HG03342 (cell line): ENCODE measurements around the gene SLC15A3.
"Not testable (repeated sequence)": the region's sequence is repeated elsewhere in the genome, so short reads cannot be mapped to it uniquely, and the experiment has no call there.

Source experiments
- ATAC-seq: cut with Tn5 transposase; IDR thresholded peaks from one replicate; pipeline ENCODE4 v1.9.1; 2021; ENCODE audit warnings: mild to moderate bottlenecking, moderate library complexity; ENCODE audit not compliant: unreplicated experiment

SLC15A3 gene

DNA sequence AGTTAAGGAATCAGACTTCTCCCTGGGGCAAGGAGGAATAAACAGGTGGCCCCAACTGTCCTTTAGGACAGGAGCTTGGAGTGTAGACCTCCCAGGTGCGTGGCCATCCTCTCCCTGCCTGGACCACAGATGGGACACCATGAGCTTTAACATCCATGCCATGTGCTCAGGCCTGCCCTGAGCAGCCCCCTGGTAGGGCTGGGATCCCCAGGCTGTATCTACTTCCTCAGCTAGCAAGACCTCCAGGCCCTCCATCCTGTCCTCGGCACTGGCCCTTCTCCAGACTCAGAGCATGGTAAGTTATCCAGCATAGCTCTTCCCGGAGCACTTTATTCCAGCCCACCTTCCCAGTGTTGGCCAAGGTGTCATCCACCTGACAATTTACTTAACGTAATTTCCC is 25.2 kb upstream of the SLC15A3 start:
- no peak for ATAC-seq

DNA sequence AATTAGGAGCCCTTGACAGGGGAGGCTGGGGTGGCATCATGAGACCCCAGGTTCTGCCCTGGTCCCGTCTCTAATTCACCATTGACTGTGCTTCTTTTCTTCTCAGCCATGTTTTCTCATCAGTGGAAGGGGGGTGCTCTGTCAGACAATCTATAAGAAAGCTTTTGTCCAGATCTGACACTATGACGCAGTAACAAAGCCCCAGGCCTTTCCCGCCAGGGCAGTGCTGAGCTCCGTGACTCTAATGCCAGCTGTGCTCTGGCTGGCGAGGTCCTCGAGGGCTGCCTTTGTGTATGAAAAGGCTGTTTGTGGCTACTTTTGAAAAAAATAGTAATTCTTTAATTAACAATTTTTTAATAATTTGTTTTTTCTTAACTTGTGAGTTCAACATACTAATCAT is 22.8 kb upstream of the SLC15A3 start:
- no peak for ATAC-seq

- ATAC-seq = not testable (repeated sequence)
Observed at GRCh38 chr11:60974316-60974715, 22.3 kb upstream of the SLC15A3 start.

- no peak for ATAC-seq
Observed at GRCh38 chr11:60973699-60974098, 21.7 kb upstream of the SLC15A3 start.

DNA sequence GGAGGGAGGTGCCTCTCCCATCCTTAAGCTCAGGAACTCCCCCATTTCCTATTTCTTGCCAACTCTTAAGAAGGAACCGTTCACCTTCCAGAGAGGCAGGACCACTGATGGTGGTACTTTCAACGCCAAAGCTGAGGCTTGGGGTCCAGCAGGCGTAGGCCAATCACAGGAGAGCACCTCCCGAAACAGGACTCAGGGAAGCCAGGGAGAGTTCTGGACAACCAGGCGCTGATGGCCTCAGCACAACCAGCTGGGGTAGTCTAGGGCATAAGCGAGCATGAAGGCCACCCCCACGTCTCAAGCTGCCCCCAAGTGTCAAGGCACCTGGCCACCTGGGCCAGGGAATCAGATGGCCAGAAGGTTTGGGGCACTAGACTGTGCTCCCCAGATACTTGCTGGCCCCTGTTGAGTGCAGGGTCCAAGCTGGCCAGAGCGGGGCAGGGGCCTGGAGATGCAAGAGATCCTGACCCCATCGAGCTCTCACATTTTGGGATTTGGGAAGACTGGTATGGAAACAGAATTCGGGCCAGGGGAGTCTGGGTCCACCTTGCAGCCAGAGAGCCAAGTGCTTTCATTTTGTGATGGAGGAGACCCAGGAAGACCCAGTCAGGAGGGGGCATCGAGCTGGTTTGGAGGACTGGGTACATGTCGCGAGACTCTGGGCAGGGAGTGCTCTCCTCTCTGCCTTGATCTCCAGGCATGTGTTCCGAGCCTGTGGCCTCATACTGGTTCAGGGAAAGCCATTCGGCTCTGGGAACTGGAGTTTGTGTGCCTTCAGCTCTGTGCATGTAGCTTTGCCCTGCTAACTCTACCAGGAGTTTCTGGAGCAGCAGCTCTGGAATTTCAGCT is 20.4 kb upstream of the SLC15A3 start:
- ATAC-seq = no peak

DNA sequence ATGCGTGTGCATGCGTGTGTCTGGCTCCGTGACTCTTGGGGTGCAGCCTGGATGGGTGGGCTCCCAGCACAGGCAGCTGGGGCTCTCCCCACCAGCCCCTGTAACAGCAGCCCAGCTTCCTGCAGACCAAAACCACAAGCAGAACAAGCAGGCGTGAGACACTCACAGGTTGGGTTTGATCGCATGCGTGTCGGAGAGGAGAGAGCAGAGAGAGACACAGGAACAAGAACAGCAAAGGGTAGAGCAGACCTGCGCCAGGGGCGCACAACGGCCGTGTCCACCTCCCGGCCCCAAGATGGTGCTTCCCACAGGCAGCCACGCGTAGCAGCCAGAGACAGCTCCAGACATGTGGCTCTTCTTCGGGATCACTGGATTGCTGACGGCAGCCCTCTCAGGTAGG is 19.5 kb upstream of the SLC15A3 start, which contains the start of gene CD6:
TSS of gene CD6 (plus strand) at position 161 of the 400 bp plus-strand sequence. CDS start at position 347, 186 bp downstream.
- ATAC-seq = no peak

- no peak for ATAC-seq
Observed at GRCh38 chr11:60970890-60971289, 18.9 kb upstream of the SLC15A3 start.

GRCh38 chr11:60970369-60970774 is 18.4 kb upstream of the SLC15A3 start:
- ATAC-seq = peak; percentile 66

DNA sequence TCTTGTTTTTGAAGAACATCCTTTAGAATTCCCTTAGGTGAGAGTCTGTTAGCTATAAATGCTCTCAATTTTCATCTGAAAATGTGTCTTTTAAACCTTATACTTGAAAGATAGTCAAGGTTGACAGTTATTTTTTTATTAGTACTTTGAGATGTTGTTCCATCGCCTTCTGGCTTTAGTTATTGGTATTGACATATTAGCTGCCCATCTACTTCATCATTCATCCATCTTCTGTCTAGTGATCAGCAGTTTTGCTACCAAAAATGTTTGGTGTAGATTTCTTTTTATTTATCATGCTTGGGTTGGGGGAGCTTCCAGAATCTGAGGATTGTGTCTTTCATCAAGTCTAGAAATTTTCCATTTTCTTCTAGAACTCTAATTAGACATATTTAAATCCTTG is 16.2 kb upstream of the SLC15A3 start:
- no peak for ATAC-seq

- no peak for ATAC-seq
Observed at GRCh38 chr11:60966890-60967289, 14.9 kb upstream of the SLC15A3 start.

DNA sequence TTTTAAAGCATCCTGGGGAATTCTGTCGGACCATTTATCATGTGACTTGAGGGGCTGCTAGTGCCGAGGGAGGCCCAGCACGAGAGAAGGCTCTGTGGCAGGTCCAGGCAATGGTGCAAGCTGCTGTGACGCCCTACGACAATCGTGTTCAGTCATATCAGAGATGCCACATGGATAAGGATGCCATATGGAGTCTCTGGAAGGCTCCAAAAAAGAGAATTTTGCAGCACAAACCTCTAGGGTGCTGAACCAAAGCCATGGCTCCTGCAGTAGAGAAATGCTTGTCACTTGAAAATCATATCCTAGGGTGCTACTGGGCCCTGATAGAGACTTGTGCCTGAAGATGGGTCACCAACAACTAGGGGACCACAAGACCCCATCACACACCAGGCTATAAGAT is 12.8 kb upstream of the SLC15A3 start:
- ATAC-seq = no peak

- ATAC-seq = no peak
Observed at GRCh38 chr11:60960405-60960804, 8.4 kb upstream of the SLC15A3 start.

GRCh38 chr11:60959431-60959830 is 7.5 kb upstream of the SLC15A3 start:
- no peak for ATAC-seq

GRCh38 chr11:60957188-60957587 is 5.2 kb upstream of the SLC15A3 start:
- ATAC-seq = no peak

- no peak for ATAC-seq
Observed at GRCh38 chr11:60955571-60955970, 3.6 kb upstream of the SLC15A3 start.

DNA sequence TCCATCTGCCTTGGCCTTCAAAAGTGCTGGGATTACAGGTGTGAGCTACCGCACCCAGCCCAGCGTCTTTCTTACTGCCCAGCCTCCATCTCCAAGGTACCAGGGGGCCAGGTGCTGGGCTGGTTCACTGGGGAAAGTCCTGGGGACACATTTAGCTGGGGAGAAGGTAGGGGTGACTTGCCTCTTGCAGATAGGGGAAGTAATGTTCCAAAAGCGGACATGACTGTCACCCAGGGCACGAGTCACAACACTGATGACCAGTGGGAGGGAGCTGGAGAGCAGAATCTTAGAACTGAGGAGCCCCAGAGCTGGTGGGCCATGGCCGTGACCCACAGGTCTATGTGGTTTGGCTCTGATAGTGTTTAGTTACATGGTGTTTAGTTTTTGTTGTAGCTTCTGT is 2.4 kb upstream of the SLC15A3 start:
- ATAC-seq = no peak

DNA sequence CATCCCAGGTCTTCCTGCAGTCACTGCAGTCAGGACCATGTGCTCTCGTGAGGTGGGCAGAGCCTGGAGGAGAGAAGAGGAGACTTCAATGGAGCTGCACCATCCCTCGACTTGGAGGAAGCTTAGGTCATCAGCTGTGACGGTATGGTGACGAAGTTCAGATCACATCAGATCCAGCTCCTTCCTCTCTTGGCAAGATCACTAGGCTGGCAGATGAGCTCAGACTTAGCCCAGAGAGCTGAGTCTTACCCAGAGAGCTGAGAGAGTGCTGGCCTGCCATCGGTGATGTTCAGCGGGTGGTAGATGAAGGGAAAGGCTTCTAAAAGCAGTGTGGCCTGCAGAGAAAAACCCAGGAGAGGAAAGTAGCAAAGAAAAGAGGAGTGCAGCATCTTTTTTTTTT is 1.8 kb upstream of the SLC15A3 start:
- no peak for ATAC-seq

DNA sequence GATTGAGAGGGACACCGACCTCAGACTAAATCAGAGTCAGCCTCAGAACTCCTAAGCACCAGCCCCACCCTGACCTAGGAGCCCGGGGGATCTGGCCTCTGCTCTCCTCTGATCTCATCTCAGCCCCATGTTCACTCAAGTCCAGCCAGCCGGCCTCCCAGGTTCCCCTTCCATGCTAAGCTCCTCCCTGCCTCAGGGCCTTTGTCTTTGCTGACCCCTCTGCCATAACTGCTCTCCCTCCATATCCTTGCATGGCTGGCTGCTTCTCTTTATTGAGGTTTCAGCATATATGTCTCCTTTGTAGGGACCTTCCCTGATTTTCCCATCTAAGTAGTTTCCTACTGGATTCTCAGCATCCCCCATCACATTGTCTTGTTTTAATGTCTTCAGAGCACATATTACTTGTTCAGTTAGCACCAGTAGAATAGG is 780 bp upstream of the SLC15A3 start:
- no peak for ATAC-seq

DNA sequence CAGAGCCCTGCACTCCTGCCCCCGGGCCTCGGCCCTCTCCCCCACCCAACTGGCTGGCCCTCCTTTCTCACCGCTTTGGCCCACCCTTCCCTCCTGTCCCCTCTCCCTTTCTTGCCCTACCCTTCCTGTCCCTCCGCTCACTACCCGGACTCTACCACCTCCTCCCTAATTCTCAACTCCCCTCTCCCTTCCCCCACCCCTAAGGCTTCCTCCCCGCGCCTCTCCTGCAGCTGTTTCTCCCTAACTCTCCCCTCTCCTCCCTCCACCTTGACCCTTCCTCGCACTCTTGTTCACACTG is 421 bp downstream of the SLC15A3 start:
- no peak for ATAC-seq

DNA sequence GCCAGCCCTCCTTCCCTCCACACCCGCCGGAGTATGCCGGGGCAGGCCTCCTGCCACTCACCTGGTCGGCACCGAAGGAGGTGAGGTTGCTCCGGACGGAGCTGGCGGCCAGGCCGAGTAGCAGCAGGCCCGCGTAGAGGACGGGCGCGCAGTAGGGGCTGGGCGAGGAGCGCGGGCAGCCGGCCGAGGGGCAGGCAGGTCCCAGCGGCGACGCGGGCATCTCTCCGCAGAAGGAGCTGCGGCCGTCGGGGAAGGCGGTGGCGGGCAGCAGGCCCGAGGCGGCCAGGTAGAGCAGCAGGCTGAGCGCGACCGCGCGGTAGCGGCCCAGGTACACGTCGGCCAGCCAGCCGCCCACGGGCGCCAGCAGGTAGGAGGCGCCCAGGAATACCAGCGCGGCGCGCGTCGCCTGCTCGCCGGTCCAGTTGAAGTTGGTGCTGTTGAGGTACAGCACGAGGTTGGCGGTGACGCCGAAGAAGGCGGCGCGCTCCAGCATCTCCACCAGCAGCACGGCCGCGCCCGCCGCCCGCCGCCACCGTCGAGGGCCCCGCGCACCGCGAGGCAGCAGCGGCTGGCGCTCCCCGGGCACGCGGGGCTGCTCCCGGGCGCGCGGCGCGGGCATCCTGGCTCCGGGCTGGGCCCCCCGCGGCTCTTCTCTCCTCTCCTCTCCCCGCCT is 907 bp downstream of the SLC15A3 start:
- no peak for ATAC-seq

- ATAC-seq = no peak
Observed at GRCh38 chr11:60950024-60950423, 2.0 kb downstream of the SLC15A3 start.

GRCh38 chr11:60948250-60948649 is 3.7 kb downstream of the SLC15A3 start:
- no peak for ATAC-seq
